HCT116 (cell line): ENCODE results near the gene CTU1.

Source experiments
- CBX3 ChIP-seq: IDR thresholded peaks from 2 replicates; pipeline ENCODE4 v1.6.1; 2012; ENCODE audit warnings: low read depth
- EZH2phosphoT487 ChIP-seq: fragments of 200-600 bp; IDR thresholded peaks from 2 replicates; pipeline ENCODE4 v1.6.1; 2018; ENCODE audit warnings: antibody characterized with exemption, borderline replicate concordance
- POLR2A ChIP-seq: IDR thresholded peaks from 2 replicates; pipeline ENCODE4 v1.7.0; 2011; ENCODE audit warnings: borderline replicate concordance; ENCODE audit not compliant: insufficient read depth, insufficient read length; ENCODE audit errors: extremely low read depth
- TF ChIP-seq, protein P1 (sequence below), 3 experiments: fragments of 200-600 bp in 1 of 3; sonication (generic) in 1 of 3; IDR thresholded peaks in 2 of 3; conservative IDR thresholded peaks in 1 of 3; 2 replicates each; pipeline ENCODE4 v1.5.1; 2012 to 2017; ENCODE audit warnings: low read depth in 2 of 3, low read length in 2 of 3, antibody characterized with exemption in 1 of 3, borderline replicate concordance in 1 of 3, control low read depth in 1 of 3, mild to moderate bottlenecking in 1 of 3, mixed read lengths in 1 of 3, mixed run types in 1 of 3, moderate library complexity in 1 of 3; ENCODE audit not compliant: insufficient read depth in 1 of 3

DNA sequence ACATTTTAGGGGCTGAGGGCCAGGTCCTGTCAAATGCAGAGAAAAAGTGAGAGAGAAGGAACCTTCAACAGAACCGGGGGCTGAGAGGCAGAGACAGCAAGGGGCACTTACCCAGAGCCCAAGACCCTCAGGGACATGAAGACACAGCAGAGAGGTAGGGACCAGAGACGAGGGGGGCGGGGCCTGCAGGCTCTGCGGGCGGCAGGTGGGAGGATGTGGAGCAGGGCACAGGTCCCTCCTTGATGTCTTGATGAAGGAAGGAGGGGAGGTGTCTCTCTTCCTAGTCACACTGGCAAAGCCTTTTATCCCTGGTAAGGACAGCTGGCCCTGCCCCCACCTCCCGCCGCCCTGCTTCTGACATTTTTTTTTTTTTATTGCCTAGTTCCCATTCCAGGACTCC is 25.6 kb downstream of the CTU1 start, which contains the start of gene KLK14:
- TF ChIP-seq CBX3 (no peak), POLR2A (no peak), EZH2phosphoT487 (no peak)
- TF ChIP-seq, protein P1, sequence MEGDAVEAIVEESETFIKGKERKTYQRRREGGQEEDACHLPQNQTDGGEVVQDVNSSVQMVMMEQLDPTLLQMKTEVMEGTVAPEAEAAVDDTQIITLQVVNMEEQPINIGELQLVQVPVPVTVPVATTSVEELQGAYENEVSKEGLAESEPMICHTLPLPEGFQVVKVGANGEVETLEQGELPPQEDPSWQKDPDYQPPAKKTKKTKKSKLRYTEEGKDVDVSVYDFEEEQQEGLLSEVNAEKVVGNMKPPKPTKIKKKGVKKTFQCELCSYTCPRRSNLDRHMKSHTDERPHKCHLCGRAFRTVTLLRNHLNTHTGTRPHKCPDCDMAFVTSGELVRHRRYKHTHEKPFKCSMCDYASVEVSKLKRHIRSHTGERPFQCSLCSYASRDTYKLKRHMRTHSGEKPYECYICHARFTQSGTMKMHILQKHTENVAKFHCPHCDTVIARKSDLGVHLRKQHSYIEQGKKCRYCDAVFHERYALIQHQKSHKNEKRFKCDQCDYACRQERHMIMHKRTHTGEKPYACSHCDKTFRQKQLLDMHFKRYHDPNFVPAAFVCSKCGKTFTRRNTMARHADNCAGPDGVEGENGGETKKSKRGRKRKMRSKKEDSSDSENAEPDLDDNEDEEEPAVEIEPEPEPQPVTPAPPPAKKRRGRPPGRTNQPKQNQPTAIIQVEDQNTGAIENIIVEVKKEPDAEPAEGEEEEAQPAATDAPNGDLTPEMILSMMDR (IDR thresholded peaks at IDR 0.05 in 2 of 3, conservative IDR thresholded peaks at IDR 0.05 in 1 of 3; ENCODE audit: borderline replicate concordance in 1 of 3, insufficient read depth in 1 of 3, low read depth in 2 of 3, low read length in 2 of 3) = no peak
